SK-N-SH (cell line): ENCODE results near the gene TOGARAM2. TPM values are rescaled to one million over a fixed set of nuclear protein-coding genes. Genes with fewer than 3 reads are reported as not detected.

Experiments used
- CTCF ChIA-PET: fragments of 300-600, 350-600 bp; formaldehyde crosslinking; extraction: SDS; loops from one replicate; lab custom pipeline; 2021; lab: Yijun Ruan, JAX
- POLR2A ChIA-PET: fragments of 350-600 bp; sonication (Branson Sonifier 250); formaldehyde crosslinking; extraction: SDS; loops from one replicate; lab custom pipeline; 2020; ENCODE audit warnings: antibody characterized with exemption, inconsistent platforms; lab: Yijun Ruan, JAX
- DNase-seq: peaks from one replicate; pipeline ENCODE4 v3.0.0; 2012
- H2AFZ ChIP-seq: fragments of 200-600 bp; sonication (generic); 2 replicates; pipeline ENCODE4 v1.8.1; 2016; ENCODE audit warnings: antibody characterized with exemption, mild to moderate bottlenecking, low read depth
- H3F3A ChIP-seq: fragments of 200-600 bp; sonication (generic); replicated peaks from 2 replicates; pipeline ENCODE3; 2016; ENCODE audit warnings: antibody characterized with exemption, mild to moderate bottlenecking; ENCODE audit not compliant: insufficient read depth
- H3K27ac ChIP-seq, 2 experiments: fragments of 200-500 bp in 1 of 2; fragments of 200-600 bp in 1 of 2; sonication (Bioruptor generic) in 1 of 2; sonication (generic), shearing (Covaris generic) in 1 of 2; 2 replicates each; pipeline versions ENCODE4 v1.5.1 to v1.6.1; 2014 to 2016; ENCODE audit warnings: low read depth in 2 of 2, inconsistent platforms in 1 of 2, low read length in 1 of 2, mild to moderate bottlenecking in 1 of 2, mixed read lengths in 1 of 2
- H3K27me3 ChIP-seq: fragments of 200-600 bp; sonication (generic), shearing (Covaris generic); 2 replicates; pipeline ENCODE4 v1.6.1; 2016; ENCODE audit warnings: mixed run types; ENCODE audit not compliant: insufficient read depth
- H3K36me3 ChIP-seq, 2 experiments: fragments of 200-500 bp in 1 of 2; fragments of 200-600 bp in 1 of 2; sonication (Bioruptor generic) in 1 of 2; sonication (generic) in 1 of 2; replicated peaks in 1 of 2; 2 replicates each; pipeline versions ENCODE3 to v1.5.1; 2014 to 2016; ENCODE audit warnings: low read length in 1 of 2, mild to moderate bottlenecking in 1 of 2; ENCODE audit not compliant: insufficient read depth in 2 of 2, control insufficient read depth in 1 of 2
- H3K4me1 ChIP-seq, 2 experiments: fragments of 200-500 bp in 1 of 2; fragments of 200-600 bp in 1 of 2; sonication (Bioruptor generic) in 1 of 2; sonication (generic), shearing (Covaris generic) in 1 of 2; 2 replicates each; pipeline versions ENCODE4 v1.5.1 to v1.6.1; 2014 to 2016; ENCODE audit warnings: low read depth in 1 of 2, low read length in 1 of 2, mixed run types in 1 of 2; ENCODE audit not compliant: insufficient read depth in 2 of 2, control insufficient read depth in 1 of 2
- H3K4me2 ChIP-seq: fragments of 200-600 bp; sonication (generic), shearing (Covaris generic); 2 replicates; pipeline ENCODE4 v1.6.1; 2017; ENCODE audit warnings: mixed run types
- H3K4me3 ChIP-seq, 2 experiments: fragments of 200-500 bp in 1 of 2; fragments of 200-600 bp in 1 of 2; sonication (Bioruptor generic) in 1 of 2; sonication (generic), shearing (Covaris generic) in 1 of 2; 2 replicates each; pipeline versions ENCODE4 v1.5.1 to v1.8.1; 2014 to 2016; ENCODE audit warnings: low read depth in 2 of 2, inconsistent platforms in 1 of 2, low read length in 1 of 2, mild to moderate bottlenecking in 1 of 2, mixed read lengths in 1 of 2, moderate library complexity in 1 of 2
- H3K79me2 ChIP-seq: fragments of 200-600 bp; sonication (generic); 2 replicates; pipeline ENCODE4 v1.8.1; 2017; ENCODE audit warnings: mild to moderate bottlenecking; ENCODE audit not compliant: insufficient read depth
- H3K9ac ChIP-seq: fragments of 200-600 bp; sonication (generic); 2 replicates; pipeline ENCODE4 v1.6.1; 2017; ENCODE audit warnings: mixed run types
- H3K9me2 ChIP-seq: fragments of 200-600 bp; sonication (generic); 2 replicates; pipeline ENCODE4 v1.6.1; 2017; ENCODE audit warnings: mixed run types
- H3K9me3 ChIP-seq: fragments of 200-600 bp; sonication (generic); 2 replicates; pipeline ENCODE4 v1.6.1; 2017; ENCODE audit warnings: mixed run types, mild to moderate bottlenecking, moderate library complexity
- H4K20me1 ChIP-seq: fragments of 200-600 bp; sonication (generic); 2 replicates; pipeline ENCODE4 v1.6.1; 2017; ENCODE audit warnings: mild to moderate bottlenecking, mixed run types; ENCODE audit not compliant: insufficient read depth
- CTCF ChIP-seq: fragments of 200-600 bp; sonication (generic); IDR thresholded peaks from 2 replicates; pipeline ENCODE4 v1.6.1; 2017; ENCODE audit warnings: antibody characterized with exemption, mild to moderate bottlenecking, moderate library complexity
- EP300 ChIP-seq, 2 experiments: IDR thresholded peaks; 2 replicates each; pipeline versions ENCODE4 v1.4.0 to v1.6.1; 2012; ENCODE audit warnings: borderline replicate concordance in 1 of 2, low read depth in 1 of 2, low read length in 1 of 2
- GABPA ChIP-seq: IDR thresholded peaks from 2 replicates; pipeline ENCODE4 v1.4.0; 2012; ENCODE audit warnings: low read depth, mild to moderate bottlenecking
- GATA2 ChIP-seq: sonication (generic); formaldehyde crosslinking; IDR thresholded peaks from 2 replicates; pipeline ENCODE4 v1.5.0; 2020; ENCODE audit warnings: mild to moderate bottlenecking, missing genetic modification reagents
- IRF3 ChIP-seq: fragments of 150-350 bp; IDR thresholded peaks from 2 replicates; pipeline ENCODE4 v1.6.1; 2016; ENCODE audit warnings: mild to moderate bottlenecking, low read depth, low read length
- RAD21 ChIP-seq: IDR thresholded peaks from 2 replicates; pipeline ENCODE4 v1.6.1; 2012; ENCODE audit warnings: mild to moderate bottlenecking, low read length
- RCOR1 ChIP-seq: fragments of 150-350 bp; IDR thresholded peaks from 2 replicates; pipeline ENCODE4 v1.6.1; 2017; ENCODE audit warnings: antibody characterized with exemption, low read length
- REST ChIP-seq: IDR thresholded peaks from 2 replicates; pipeline ENCODE4 v1.6.1; 2012; ENCODE audit warnings: mild to moderate bottlenecking, low read depth, low read length, moderate library complexity
- RXRA ChIP-seq: IDR thresholded peaks from 2 replicates; pipeline ENCODE4 v1.4.0; 2012; ENCODE audit warnings: low read depth, mild to moderate bottlenecking, borderline replicate concordance
- TAF1 ChIP-seq: IDR thresholded peaks from 2 replicates; pipeline ENCODE4 v1.6.1; 2012; ENCODE audit warnings: low read depth, mild to moderate bottlenecking, low read length, moderate library complexity, borderline replicate concordance
- TEAD4 ChIP-seq: IDR thresholded peaks from 2 replicates; pipeline ENCODE4 v1.4.0; 2012; ENCODE audit warnings: mild to moderate bottlenecking, borderline replicate concordance; ENCODE audit not compliant: insufficient read depth
- WGBS: methylation state at CpG from one replicate; pipeline ENCODE4 v1.1.6; 2017; ENCODE audit warnings: low lambda C conversion rate; 5-methylcytosine and 5-hydroxymethylcytosine counted together
- polyA plus RNA-seq, 3 experiments: library from polyadenylated mRNA; depleted of rRNA; stranded (reverse); fragments of >200 nt; gene quantifications; 2 replicates each; pipeline ENCODE4 v1.2.3, GENCODE V29; 2012

The TOGARAM2 gene
- polyA plus RNA-seq, 1 of the 3 experiments (the other 2 are of a cell fraction) = 0.69 TPM

GRCh38 chr2:29039718-29040480 is 58.8 kb downstream of the TOGARAM2 start:
- H3K27ac ChIP-seq = no peak overlapping the region
- H3K9me2 ChIP-seq = no peaks in the 10 kb centered on the region
- H3K79me2 ChIP-seq = no peaks in the 10 kb centered on the region
- H3K9me3 ChIP-seq = no peaks in the 10 kb centered on the region
- ChIA-PET POLR2A (no interaction called here), CTCF (interaction anchor here (1.0 to 1.2 kb wide), 2 partner anchors 26 to 474 kb away, joined by 3 read pairs; no protein-coding TSS in a partner anchor)
- no peaks in the 10 kb centered on the region for H4K20me1 ChIP-seq
- H3K36me3 ChIP-seq = no peaks in the 10 kb centered on the region
- no peak for DNase-seq
- 42% methylated on average over 4 of the region's 4 CpGs for WGBS
- H3K9ac ChIP-seq = no peak overlapping the region
- no peak overlapping the region for H2AFZ ChIP-seq
- H3K4me3 ChIP-seq = no peak overlapping the region
- H3F3A ChIP-seq = no peaks in the 10 kb centered on the region
- no peak overlapping the region for H3K4me2 ChIP-seq
- TF ChIP-seq GATA2 (CRISPR knock-in tag) (no peak), EP300 (IDR thresholded peaks at IDR 0.05; ENCODE audit: borderline replicate concordance in 1 of 2, low read depth in 1 of 2, low read length in 1 of 2) (no peak), RXRA (no peak), CTCF (no peak), GABPA (no peak), TAF1 (no peak), RCOR1 (no peak), TEAD4 (no peak), RAD21 (no peak)
- TF ChIP-seq, all 33 proteins: peak for 0
- Histone ChIP-seq H3K27me3 (no peaks in the 10 kb centered on the region), H3K4me1 (peaks cover 0 to 30% of the 10 kb centered on the region in 2 experiments; a peak in 2 of 4 replicates)

GRCh38 chr2:29040552-29040951 is 59.5 kb downstream of the TOGARAM2 start:
- no peak overlapping the region for H3K4me2 ChIP-seq
- CTCF ChIA-PET = no interaction called here
- no peaks in the 10 kb centered on the region for H4K20me1 ChIP-seq

More at GRCh38 chr2:29040552-29040951, 59.5 kb downstream of the TOGARAM2 start:
- Histone ChIP-seq H3K9ac (no peak overlapping the region), H3K4me1 (peaks cover 0 to 30% of the 10 kb centered on the region in 2 experiments; a peak in 2 of 4 replicates), H3K27me3 (no peaks in the 10 kb centered on the region), H2AFZ (no peak overlapping the region), H3K79me2 (no peaks in the 10 kb centered on the region), H3K4me3 (no peak overlapping the region), H3K9me3 (no peaks in the 10 kb centered on the region), H3K27ac (no peak overlapping the region), H3K36me3 (no peaks in the 10 kb centered on the region), H3F3A (no peaks in the 10 kb centered on the region), H3K9me2 (no peaks in the 10 kb centered on the region)
- 65% methylated on average over 6 of the region's 6 CpGs for WGBS
- POLR2A ChIA-PET = no interaction called here
- TF ChIP-seq REST = no peak
- TF ChIP-seq IRF3 = no peak
- DNase-seq = no peak
